HepG2 (cell line): ENCODE results near the gene FAM83E. TPM values are rescaled to one million over a fixed set of nuclear protein-coding genes. Genes with fewer than 3 reads are reported as not detected.
A peak's percentile ranks its signal among the peaks of the same experiment; 100 is the strongest.

ENCODE experiments used
- JUND ChIP-seq: sonication (generic); formaldehyde crosslinking; IDR thresholded peaks from 2 replicates; pipeline ENCODE4 v1.8.0; 2022; ENCODE audit warnings: mild to moderate bottlenecking, missing genetic modification reagents
- NR2F6 ChIP-seq, 2 experiments: IDR thresholded peaks; 2 replicates each; pipeline ENCODE4 v1.6.1; 2016; ENCODE audit warnings: antibody characterized with exemption in 1 of 2, mild to moderate bottlenecking in 1 of 2
- PAXIP1 ChIP-seq: sonication (generic); formaldehyde crosslinking; conservative IDR thresholded peaks from 2 replicates; pipeline ENCODE4 v1.4.0; 2020; ENCODE audit warnings: mild to moderate bottlenecking, missing genetic modification reagents, moderate library complexity
- PITX1 ChIP-seq: sonication (generic); formaldehyde crosslinking; IDR thresholded peaks from 2 replicates; pipeline ENCODE4 v1.5.1; 2020; ENCODE audit warnings: mild to moderate bottlenecking, missing genetic modification reagents
- SALL1 ChIP-seq: sonication (generic); formaldehyde crosslinking; IDR thresholded peaks from 2 replicates; pipeline ENCODE4 v1.8.0; 2022; ENCODE audit warnings: mild to moderate bottlenecking, missing genetic modification reagents
- TIGD3 ChIP-seq: sonication (generic); formaldehyde crosslinking; IDR thresholded peaks from 2 replicates; pipeline ENCODE4 v1.5.1; 2020; ENCODE audit warnings: mild to moderate bottlenecking, missing genetic modification reagents, borderline replicate concordance
- ZBTB20 ChIP-seq: sonication (generic); formaldehyde crosslinking; IDR thresholded peaks from 2 replicates; pipeline ENCODE4 v1.8.1; 2023; ENCODE audit warnings: missing genetic modification reagents, low read depth, mild to moderate bottlenecking, borderline replicate concordance
- ZGPAT ChIP-seq: IDR thresholded peaks from 2 replicates; pipeline ENCODE4 v1.6.1; 2016; ENCODE audit warnings: mild to moderate bottlenecking
- ZMYM2 ChIP-seq: sonication (generic); formaldehyde crosslinking; IDR thresholded peaks from 2 replicates; pipeline ENCODE4 v1.8.0; 2022; ENCODE audit warnings: mild to moderate bottlenecking, missing genetic modification reagents
- ZMYM3 ChIP-seq: sonication (generic); formaldehyde crosslinking; IDR thresholded peaks from 2 replicates; pipeline ENCODE4 v1.5.1; 2020; ENCODE audit warnings: mild to moderate bottlenecking, missing genetic modification reagents
- ZNF407 ChIP-seq: sonication (generic); formaldehyde crosslinking; IDR thresholded peaks from one replicate; pipeline ENCODE4 v1.5.1; 2020; ENCODE audit warnings: mild to moderate bottlenecking, missing genetic modification reagents; ENCODE audit errors: not compliant biosample characterization
- ZNF569 ChIP-seq: sonication (generic); formaldehyde crosslinking; IDR thresholded peaks from 2 replicates; pipeline ENCODE4 v1.5.0; 2020; ENCODE audit warnings: mild to moderate bottlenecking, missing genetic modification reagents, moderate library complexity, borderline replicate concordance
- ZNF83 ChIP-seq: sonication (generic); formaldehyde crosslinking; IDR thresholded peaks from 2 replicates; pipeline ENCODE4 v1.4.0; 2020; ENCODE audit warnings: missing genetic modification reagents, mild to moderate bottlenecking, borderline replicate concordance
- polyA plus RNA-seq, 8 experiments: library from polyadenylated mRNA; depleted of rRNA in 3 of 8; stranded (reverse) in 7 of 8; unstranded in 1 of 8; fragments of >200 nt; fragmentation: Illumina TruSeq in 4 of 8; extraction: Trizol in 4 of 8; gene quantifications; 2 replicates each; pipeline versions ENCODE4 v1.2.1 to v1.2.3, GENCODE V29; 2011 to 2016; ENCODE audit warnings: low read depth in 4 of 8, missing spikeins in 1 of 8, mixed read lengths in 1 of 8; ENCODE audit not compliant: insufficient read depth in 1 of 8
- total RNA-seq, 5 experiments: library from RNA; depleted of rRNA; stranded (reverse); fragments of >200 nt; fragmentation: Illumina TruSeq; extraction: Trizol; gene quantifications; 2 replicates each; pipeline ENCODE4 v1.2.3, GENCODE V29; 2016; ENCODE audit warnings: low read depth in 1 of 5
- TF ChIP-seq, protein P1 (sequence below): sonication (generic); formaldehyde crosslinking; IDR thresholded peaks from 2 replicates; pipeline ENCODE4 v1.4.0; 2020; ENCODE audit warnings: mild to moderate bottlenecking, missing genetic modification reagents

FAM83E gene
- total and polyA plus RNA-seq, 2 of the 13 experiments (the other 11 are each of a cell fraction or from before 2014, with no cell fraction given) = 0.18 to 0.60 TPM

- TF ChIP-seq ZNF83 (CRISPR knock-in tag) (no peak), PAXIP1 (CRISPR knock-in tag) (peak; percentile 41; the same call in 1 of the 2 replicates), ZMYM3 (CRISPR knock-in tag) (no peak), ZNF569 (CRISPR knock-in tag) (no peak), ZMYM2 (CRISPR knock-in tag) (no peak), SALL1 (CRISPR knock-in tag) (no peak), NR2F6 (IDR thresholded peaks at IDR 0.05) (no peak), NR2F6 (CRISPR knock-in tag; IDR thresholded peaks at IDR 0.05) (peak; percentile 46; the same call in 1 of the 2 replicates), ZBTB20 (CRISPR knock-in tag) (no peak), ZGPAT (peak; percentile 20; the same call in 1 of the 2 replicates), ZNF407 (CRISPR knock-in tag) (no peak), PITX1 (CRISPR knock-in tag) (0 out of 2 replicates have a peak, but pooled peaks have one; percentile 41), JUND (no peak), TIGD3 (CRISPR knock-in tag) (no peak)
- TF ChIP-seq, protein P1, sequence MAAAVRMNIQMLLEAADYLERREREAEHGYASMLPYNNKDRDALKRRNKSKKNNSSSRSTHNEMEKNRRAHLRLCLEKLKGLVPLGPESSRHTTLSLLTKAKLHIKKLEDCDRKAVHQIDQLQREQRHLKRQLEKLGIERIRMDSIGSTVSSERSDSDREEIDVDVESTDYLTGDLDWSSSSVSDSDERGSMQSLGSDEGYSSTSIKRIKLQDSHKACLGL (CRISPR knock-in tag) = no peak
Measured at GRCh38 chr19:48565090-48565489, 49.8 kb downstream of the FAM83E start (continued).
